Mesenchymal stem cell (in vitro differentiated cells and primary cell): ENCODE data around the gene ADI1.

Experiments
- DNase-seq: peaks from one replicate; pipeline ENCODE4 v3.0.0-alpha.2; 2013
- H2AFZ ChIP-seq: one replicate; pipeline ENCODE4 v1.6.1; 2013; ENCODE audit warnings: low read depth, mild to moderate bottlenecking, control low read depth, inconsistent platforms, low read length, moderate library complexity
- H2AK5ac ChIP-seq: 2 replicates; pipeline ENCODE4 v1.6.1; 2013; ENCODE audit warnings: low read length, moderate library complexity, mild to moderate bottlenecking, inconsistent platforms; ENCODE audit not compliant: severe bottlenecking
- H2BK120ac ChIP-seq: one replicate; pipeline ENCODE4 v1.6.1; 2013; ENCODE audit warnings: low read depth, mild to moderate bottlenecking, inconsistent platforms, low read length, moderate library complexity
- H2BK12ac ChIP-seq, 2 experiments: one replicate each; pipeline ENCODE4 v1.6.1; 2013; ENCODE audit warnings: inconsistent platforms in 2 of 2, low read length in 2 of 2, mild to moderate bottlenecking in 2 of 2, moderate library complexity in 2 of 2, control low read depth in 1 of 2
- H2BK15ac ChIP-seq: one replicate; pipeline ENCODE4 v1.6.1; 2013; ENCODE audit warnings: mild to moderate bottlenecking, low read depth, inconsistent platforms; ENCODE audit not compliant: poor library complexity, severe bottlenecking
- H2BK5ac ChIP-seq: 2 replicates; pipeline ENCODE4 v1.6.1; 2013; ENCODE audit warnings: low read depth, mild to moderate bottlenecking, low read length, control low read depth, inconsistent platforms; ENCODE audit not compliant: poor library complexity, severe bottlenecking
- H3K14ac ChIP-seq, 2 experiments: one replicate each; pipeline ENCODE4 v1.6.1; 2013; ENCODE audit warnings: inconsistent platforms in 2 of 2, low read length in 2 of 2, control low read depth in 1 of 2, mild to moderate bottlenecking in 1 of 2, moderate library complexity in 1 of 2
- H3K18ac ChIP-seq, 2 experiments: one replicate each; pipeline ENCODE4 v1.6.1; 2013; ENCODE audit warnings: inconsistent platforms in 2 of 2, low read length in 2 of 2, control low read depth in 1 of 2, low read depth in 1 of 2, mild to moderate bottlenecking in 1 of 2
- H3K23ac ChIP-seq, 2 experiments: one replicate each; pipeline ENCODE4 v1.6.1; 2013; ENCODE audit warnings: inconsistent platforms in 2 of 2, low read length in 2 of 2, mild to moderate bottlenecking in 2 of 2, moderate library complexity in 2 of 2, control low read depth in 1 of 2
- H3K27ac ChIP-seq: 2 replicates; pipeline ENCODE4 v1.5.1; 2013; ENCODE audit warnings: mild to moderate bottlenecking, moderate library complexity, low read length, control low read depth, inconsistent platforms; ENCODE audit not compliant: poor library complexity, severe bottlenecking
- H3K27me3 ChIP-seq, 2 experiments: 2 replicates each; pipeline versions ENCODE4 v1.6.1 to v1.7.0; 2013; ENCODE audit warnings: low read length in 2 of 2, mild to moderate bottlenecking in 2 of 2, moderate library complexity in 2 of 2, control low read depth in 1 of 2, inconsistent platforms in 1 of 2; ENCODE audit not compliant: control insufficient read depth in 1 of 2, insufficient read depth in 1 of 2
- H3K36me3 ChIP-seq, 2 experiments: 2 replicates each; pipeline versions ENCODE4 v1.6.1 to v1.7.0; 2013; ENCODE audit warnings: low read length in 2 of 2, control low read depth in 1 of 2, inconsistent platforms in 1 of 2, low read depth in 1 of 2, mild to moderate bottlenecking in 1 of 2; ENCODE audit not compliant: insufficient read depth in 2 of 2, control insufficient read depth in 1 of 2
- H3K4ac ChIP-seq, 2 experiments: one replicate each; pipeline ENCODE4 v1.6.1; 2013; ENCODE audit warnings: inconsistent platforms in 2 of 2, low read length in 2 of 2, mild to moderate bottlenecking in 2 of 2, moderate library complexity in 2 of 2, control low read depth in 1 of 2, low read depth in 1 of 2
- H3K4me1 ChIP-seq: 2 replicates; pipeline ENCODE4 v1.6.1; 2013; ENCODE audit warnings: low read depth, low read length, control low read depth; ENCODE audit not compliant: control insufficient read depth, insufficient read depth
- H3K4me2 ChIP-seq: 2 replicates; pipeline ENCODE4 v1.6.1; 2013; ENCODE audit warnings: low read length, mild to moderate bottlenecking, inconsistent platforms; ENCODE audit not compliant: poor library complexity, severe bottlenecking
- H3K4me3 ChIP-seq, 2 experiments: 2 replicates each; pipeline versions ENCODE4 v1.5.1 to v1.7.0; 2013; ENCODE audit warnings: low read length in 2 of 2, mild to moderate bottlenecking in 2 of 2, control low read depth in 1 of 2, low read depth in 1 of 2; ENCODE audit not compliant: insufficient read depth in 1 of 2
- H3K79me1 ChIP-seq: replicated peaks from 2 replicates; pipeline ENCODE4 v1.6.1; 2013; ENCODE audit warnings: mild to moderate bottlenecking, control low read depth, low read length, inconsistent platforms; ENCODE audit not compliant: poor library complexity, severe bottlenecking
- H3K9ac ChIP-seq: 2 replicates; pipeline ENCODE4 v1.7.0; 2013; ENCODE audit warnings: mild to moderate bottlenecking, low read length, moderate library complexity
- H3K9me3 ChIP-seq: 2 replicates; pipeline ENCODE4 v1.7.0; 2013; ENCODE audit warnings: mild to moderate bottlenecking, low read length; ENCODE audit not compliant: control insufficient read depth
- H4K8ac ChIP-seq: one replicate; pipeline ENCODE4 v1.6.1; 2013; ENCODE audit warnings: inconsistent platforms, mild to moderate bottlenecking, low read length, moderate library complexity
- H4K91ac ChIP-seq: one replicate; pipeline ENCODE4 v1.6.1; 2013; ENCODE audit warnings: mild to moderate bottlenecking, low read length, inconsistent platforms
- WGBS: methylation state at CpG from one replicate; pipeline ENCODE4 v1.1.7; 2013; ENCODE audit warnings: mixed read lengths; 5-methylcytosine and 5-hydroxymethylcytosine counted together

Gene ADI1

GRCh38 chr2:3487432-3487831, 31.9 kb downstream of the ADI1 start:
- WGBS = 96% methylated on average over 10 of the region's 10 CpGs
- no peak overlapping the region for H2BK12ac ChIP-seq

GRCh38 chr2:3487028-3487425, 32.3 kb downstream of the ADI1 start:
- H3K4me2 ChIP-seq = no peak overlapping the region
- WGBS = 90% methylated on average over 9 of the region's 9 CpGs

More at GRCh38 chr2:3487432-3487831, 31.9 kb downstream of the ADI1 start:
- peaks cover 0 to 8% of the 10 kb centered on the region in 2 experiments for H3K27me3 ChIP-seq
- H2AFZ ChIP-seq = no peak overlapping the region
- no peak overlapping the region for H4K91ac ChIP-seq
- no peak overlapping the region for H2BK15ac ChIP-seq
- H3K27ac ChIP-seq = no peak overlapping the region
- H2BK120ac ChIP-seq = no peak overlapping the region
- H3K23ac ChIP-seq = no peak overlapping the region
- DNase-seq = no peak
- H3K14ac ChIP-seq = no peak overlapping the region
- no peak overlapping the region for H2BK5ac ChIP-seq
- no peak overlapping the region for H3K4me2 ChIP-seq
- H2AK5ac ChIP-seq = no peak overlapping the region
- peaks cover 4 to 27% of the 10 kb centered on the region in 2 experiments for H3K36me3 ChIP-seq
- no peak overlapping the region for H3K9ac ChIP-seq
- H3K4me1 ChIP-seq = peaks cover 13% of the 10 kb centered on the region
- H4K8ac ChIP-seq = no peak overlapping the region
- H3K18ac ChIP-seq = no peak overlapping the region
- no peaks in the 10 kb centered on the region for H3K79me1 ChIP-seq
- H3K4me3 ChIP-seq = no peak overlapping the region
- H3K4ac ChIP-seq = no peak overlapping the region
- H3K9me3 ChIP-seq = no peaks in the 10 kb centered on the region

GRCh38 chr2:3486047-3487027, 33.0 kb downstream of the ADI1 start:
- Histone ChIP-seq H3K23ac (no peak overlapping the region), H2AFZ (no peak overlapping the region), H3K9ac (no peak overlapping the region), H2BK5ac (no peak overlapping the region), H3K4me3 (no peak overlapping the region), H2BK12ac (no peak overlapping the region), H3K36me3 (peaks cover 4 to 38% of the 10 kb centered on the region in 2 experiments), H3K27ac (no peak overlapping the region), H4K8ac (no peak overlapping the region), H2BK120ac (no peak overlapping the region), H3K4ac (no peak overlapping the region), H2AK5ac (no peak overlapping the region), H3K18ac (no peak overlapping the region), H3K79me1 (no peaks in the 10 kb centered on the region), H4K91ac (no peak overlapping the region), H3K14ac (no peak overlapping the region), H3K4me1 (peaks cover 9% of the 10 kb centered on the region), H3K4me2 (no peak overlapping the region), H3K27me3 (peaks cover 0 to 8% of the 10 kb centered on the region in 2 experiments), H3K9me3 (no peaks in the 10 kb centered on the region), H2BK15ac (no peak overlapping the region)
- WGBS = 93% methylated on average over 29 of the region's 29 CpGs
- no peak for DNase-seq

More at GRCh38 chr2:3487028-3487425, 32.3 kb downstream of the ADI1 start:
- DNase-seq = no peak
- peaks cover 4 to 31% of the 10 kb centered on the region in 2 experiments for H3K36me3 ChIP-seq
- H4K91ac ChIP-seq = no peak overlapping the region
- no peak overlapping the region for H2AK5ac ChIP-seq
- no peak overlapping the region for H2BK15ac ChIP-seq
- no peak overlapping the region for H2BK120ac ChIP-seq
- no peaks in the 10 kb centered on the region for H3K79me1 ChIP-seq
- H3K4ac ChIP-seq = no peak overlapping the region
- H3K9me3 ChIP-seq = no peaks in the 10 kb centered on the region
- H4K8ac ChIP-seq = no peak overlapping the region
- H3K9ac ChIP-seq = no peak overlapping the region
- H3K18ac ChIP-seq = no peak overlapping the region
- H3K14ac ChIP-seq = no peak overlapping the region
- no peak overlapping the region for H3K27ac ChIP-seq
- H2AFZ ChIP-seq = no peak overlapping the region
- peaks cover 10% of the 10 kb centered on the region for H3K4me1 ChIP-seq
- no peak overlapping the region for H3K4me3 ChIP-seq
- no peak overlapping the region for H2BK5ac ChIP-seq
- H2BK12ac ChIP-seq = no peak overlapping the region
- H3K27me3 ChIP-seq = peaks cover 0 to 8% of the 10 kb centered on the region in 2 experiments
- H3K23ac ChIP-seq = no peak overlapping the region

- Histone ChIP-seq H3K4me2 (no peak overlapping the region), H3K9me3 (no peaks in the 10 kb centered on the region), H2BK12ac (no peak overlapping the region), H4K8ac (no peak overlapping the region), H3K4ac (no peak overlapping the region), H3K79me1 (no peaks in the 10 kb centered on the region), H2BK15ac (no peak overlapping the region), H3K27ac (no peak overlapping the region), H3K9ac (no peak overlapping the region), H2AFZ (no peak overlapping the region), H2BK120ac (no peak overlapping the region), H3K18ac (no peak overlapping the region), H3K4me3 (no peak overlapping the region), H3K14ac (no peak overlapping the region), H3K36me3 (peaks cover 10 to 38% of the 10 kb centered on the region in 2 experiments), H3K23ac (no peak overlapping the region), H3K4me1 (peaks cover 8% of the 10 kb centered on the region), H2AK5ac (no peak overlapping the region), H3K27me3 (peaks cover 0 to 4% of the 10 kb centered on the region in 2 experiments), H2BK5ac (no peak overlapping the region), H4K91ac (no peak overlapping the region)
- WGBS = 91% methylated on average over 11 of the region's 11 CpGs
- DNase-seq = no peak
These were observed 34.2 kb downstream of the ADI1 start for GRCh38 chr2:3485166-3485565.
